Suppressor macrophage treated with lipopolysaccharide for 4 hours (primary cell): ENCODE measurements around the gene POLA2.
"Not testable (repeated sequence)": the region's sequence is repeated elsewhere in the genome, so short reads cannot be mapped to it uniquely, and the experiment has no call there.

Source experiments
- DNase-seq: peaks from one replicate; pipeline ENCODE4 v3.0.0-alpha.2; 2020

The POLA2 gene

GRCh38 chr11:65310215-65310614 is 48.5 kb downstream of the POLA2 start:
- DNase-seq = no peak

- no peak for DNase-seq
These were observed 49.0 kb downstream of the POLA2 start for GRCh38 chr11:65310736-65311135.

DNA sequence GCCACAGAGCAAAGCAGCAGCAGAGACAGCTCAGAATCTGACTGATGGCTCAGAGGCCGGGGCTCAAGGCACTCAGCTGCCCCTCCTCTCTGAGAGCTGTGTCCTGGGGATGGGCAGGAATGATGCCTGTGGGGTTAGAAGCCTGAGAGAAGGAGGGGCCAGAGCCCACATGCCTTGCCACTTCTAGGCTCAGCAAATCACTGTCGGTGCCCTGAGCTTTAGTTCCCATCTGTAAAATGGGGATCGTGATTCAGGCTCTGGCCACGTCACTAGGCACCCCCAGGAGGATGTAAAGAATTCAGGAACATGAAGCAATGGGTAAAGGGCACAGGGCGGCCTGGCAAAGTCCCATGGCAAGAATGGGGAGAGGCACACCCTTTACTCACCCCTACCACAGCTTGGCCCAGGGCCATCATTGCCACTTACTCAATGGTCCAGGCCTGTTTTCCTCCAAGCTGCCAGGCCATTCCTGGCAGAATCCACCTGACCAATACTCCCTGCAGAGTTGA is 49.5 kb downstream of the POLA2 start:
- peak; percentile 81 for DNase-seq

- DNase-seq = peak; percentile 95
These were observed 52.9 kb downstream of the POLA2 start, which contains the start of gene CDC42EP2 for GRCh38 chr11:65314501-65315203. Gene CDC42EP2, plus strand, starts transcription at chr11:65314866. Its CDS starts 6,033 bp downstream, at chr11:65320899.

DNA sequence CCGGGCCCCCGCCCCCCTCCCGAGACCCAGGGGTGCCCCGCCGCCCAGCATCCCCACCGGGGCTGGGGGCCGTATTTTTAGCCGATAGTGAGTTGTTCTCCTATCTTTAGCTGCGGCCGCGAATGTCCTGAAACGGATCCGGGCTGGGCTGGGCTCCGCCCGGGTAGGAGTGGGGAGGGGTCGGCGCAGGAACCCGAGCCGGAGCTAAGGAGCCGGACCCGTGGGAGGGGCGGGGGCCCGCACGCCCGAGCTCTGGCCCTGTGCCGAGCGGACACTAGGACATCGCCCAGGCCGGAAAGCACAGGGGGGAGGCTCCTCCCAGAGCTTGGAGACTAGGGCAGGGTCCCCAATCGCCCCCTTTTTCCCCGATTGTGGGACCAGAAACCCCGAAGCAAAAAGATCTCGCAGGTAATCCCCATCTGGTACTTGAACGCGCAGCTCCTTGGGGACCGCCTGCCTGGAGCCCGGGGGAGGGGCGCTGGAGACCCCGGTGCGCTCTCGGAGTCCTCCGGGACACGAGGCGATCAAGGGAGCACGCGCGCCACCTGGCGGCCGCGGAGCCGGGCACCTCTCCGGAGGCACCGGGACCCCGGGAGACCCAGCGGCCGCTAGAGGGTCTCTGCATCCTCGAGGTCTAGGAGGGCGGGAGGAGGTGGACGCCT is 53.6 kb downstream of the POLA2 start:
- DNase-seq = peak; percentile 83

GRCh38 chr11:65315866-65316226 is 54.1 kb downstream of the POLA2 start:
- no peak for DNase-seq

DNA sequence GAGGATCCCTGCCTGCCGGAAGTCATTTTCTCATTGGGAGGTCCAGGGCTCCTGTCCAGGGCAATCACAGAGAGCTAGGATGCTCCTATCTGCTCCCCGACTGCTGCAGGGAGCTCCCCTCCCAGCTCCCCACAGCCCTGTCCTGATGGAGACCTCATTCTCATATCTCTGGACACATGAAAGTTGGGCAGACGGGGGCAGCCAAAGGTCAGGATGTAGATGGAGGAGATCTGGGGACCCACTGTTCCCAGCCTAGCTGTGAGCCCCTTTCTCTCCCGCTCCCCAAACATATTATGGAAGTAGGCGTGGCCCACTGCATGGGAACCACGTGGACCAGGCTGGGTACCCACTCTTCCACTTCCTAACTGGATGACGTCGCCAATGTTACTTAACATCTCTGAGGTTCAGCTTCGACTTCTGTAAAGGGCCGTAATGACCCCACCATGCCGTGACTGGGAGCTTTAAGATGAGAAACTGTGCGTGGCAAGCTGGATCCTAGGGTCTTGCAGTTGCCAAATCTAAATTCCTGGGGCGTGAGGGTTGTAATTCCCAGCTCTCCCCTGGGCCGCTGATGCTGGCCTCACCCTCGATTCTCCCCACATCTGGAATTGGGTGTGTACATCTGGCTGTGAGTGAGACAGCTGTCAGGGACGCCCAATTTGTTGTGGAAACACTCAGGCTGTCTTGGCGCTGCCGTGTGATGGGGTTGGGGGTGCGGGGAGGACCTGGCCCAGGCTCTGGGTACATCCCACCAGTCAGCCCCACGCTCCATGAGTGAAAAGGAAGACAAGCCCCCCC is 54.7 kb downstream of the POLA2 start:
- DNase-seq = peak; percentile 86

GRCh38 chr11:65317025-65317786 is 55.4 kb downstream of the POLA2 start:
- no peak for DNase-seq

DNA sequence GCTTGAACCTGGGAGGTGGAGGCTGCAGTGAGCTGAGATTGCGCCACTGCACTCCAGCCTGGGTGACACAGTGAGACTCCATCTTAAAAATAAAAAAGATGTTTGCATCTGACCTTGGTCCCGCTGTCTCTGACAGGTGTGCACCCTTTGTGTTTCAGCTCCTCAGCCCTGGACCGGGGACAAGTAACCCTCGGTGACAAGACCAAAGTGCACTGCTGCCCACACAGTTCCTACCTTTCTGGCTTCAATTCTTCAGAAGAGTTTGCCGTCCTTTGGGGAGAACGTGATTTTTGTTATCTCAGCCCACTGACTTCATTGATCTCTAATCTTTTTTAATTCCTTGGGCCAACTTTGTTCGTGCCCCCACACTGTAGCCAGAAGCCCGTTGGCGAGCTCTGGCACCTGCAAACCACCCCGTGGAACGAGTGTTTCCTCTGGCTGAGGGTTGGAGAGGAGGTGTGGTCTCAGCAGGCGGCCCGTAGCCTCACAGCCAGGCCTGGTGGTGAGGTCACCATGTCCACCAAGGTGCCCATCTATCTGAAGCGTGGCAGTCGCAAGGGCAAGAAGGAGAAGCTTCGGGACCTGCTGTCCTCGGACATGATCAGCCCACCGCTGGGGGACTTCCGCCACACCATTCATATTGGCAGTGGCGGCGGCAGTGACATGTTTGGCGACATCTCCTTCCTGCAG is 58.8 kb downstream of the POLA2 start:
- no peak for DNase-seq

DNA sequence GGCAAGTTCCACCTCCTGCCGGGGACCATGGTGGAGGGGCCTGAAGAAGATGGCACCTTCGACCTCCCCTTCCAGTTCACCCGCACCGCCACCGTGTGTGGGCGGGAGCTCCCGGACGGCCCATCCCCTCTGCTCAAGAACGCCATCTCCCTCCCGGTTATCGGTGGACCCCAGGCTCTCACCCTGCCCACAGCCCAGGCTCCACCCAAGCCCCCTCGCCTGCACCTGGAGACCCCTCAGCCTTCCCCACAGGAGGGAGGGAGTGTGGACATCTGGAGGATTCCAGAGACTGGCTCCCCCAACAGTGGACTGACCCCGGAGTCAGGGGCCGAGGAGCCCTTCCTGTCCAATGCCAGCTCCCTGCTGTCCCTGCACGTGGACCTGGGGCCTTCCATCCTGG is 59.3 kb downstream of the POLA2 start:
- no peak for DNase-seq

GRCh38 chr11:65321828-65322485 is 60.2 kb downstream of the POLA2 start:
- no peak for DNase-seq

DNA sequence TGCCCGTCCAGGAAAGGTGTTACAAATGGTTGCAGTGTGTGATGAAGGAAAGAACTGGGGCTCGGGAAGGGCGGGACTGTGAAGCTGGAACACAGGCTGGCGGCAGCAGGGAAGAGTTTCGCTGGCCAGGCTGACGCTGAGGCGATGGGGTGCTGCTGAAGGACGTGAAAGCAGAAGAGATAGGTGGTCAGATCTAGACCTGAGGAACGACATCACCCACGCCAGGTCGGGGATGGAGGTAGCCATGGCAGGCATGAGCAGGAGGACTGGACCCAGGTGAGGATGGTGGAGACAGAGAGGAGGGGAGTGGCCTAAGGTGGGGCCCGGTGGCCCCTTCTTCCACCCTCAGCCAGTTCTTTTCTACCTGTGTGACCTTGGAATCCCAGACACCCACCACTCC is 62.1 kb downstream of the POLA2 start:
- no peak for DNase-seq

- no peak for DNase-seq
These were observed 63.7 kb downstream of the POLA2 start for GRCh38 chr11:65325435-65325834.

DNA sequence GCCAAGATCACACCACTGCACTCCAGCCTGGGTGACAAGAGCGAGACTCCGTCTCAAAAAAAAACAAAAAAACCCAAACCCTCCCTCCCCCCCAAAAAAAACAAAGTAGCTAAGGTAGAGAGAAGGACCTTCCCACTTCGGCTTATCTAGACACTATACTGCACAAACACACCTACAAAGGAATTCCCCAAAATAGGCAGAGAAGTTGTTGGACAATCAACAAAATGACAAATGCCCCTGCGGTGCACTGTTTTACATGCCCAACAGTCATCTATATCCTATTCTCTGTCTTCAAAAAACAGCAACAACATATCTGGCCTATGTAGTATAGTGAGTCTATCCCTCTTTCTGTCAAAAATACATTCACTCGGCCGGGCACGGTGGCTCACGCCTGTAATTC is 65.3 kb downstream of the POLA2 start:
- no peak for DNase-seq

DNA sequence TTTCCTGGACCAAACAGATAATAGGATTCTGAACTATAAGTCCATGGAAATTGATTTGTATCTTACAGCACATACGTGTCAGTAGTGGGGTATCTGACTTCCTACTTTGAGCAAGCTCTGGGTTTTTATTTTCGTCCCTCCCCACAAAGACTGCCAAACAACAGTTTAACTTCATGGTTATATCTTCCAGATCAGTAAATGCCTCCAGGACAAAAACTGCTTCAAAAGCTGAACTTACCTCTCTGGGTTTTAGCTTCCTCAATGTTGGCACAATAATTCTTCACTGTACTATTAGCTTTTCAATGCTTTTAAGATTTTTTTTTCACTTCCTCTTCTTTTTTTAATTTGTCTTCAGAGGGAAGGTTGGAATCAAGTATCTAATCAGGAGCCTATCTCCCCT is 67.7 kb downstream of the POLA2 start:
- no peak for DNase-seq

GRCh38 chr11:65329944-65330403 is 68.2 kb downstream of the POLA2 start:
- DNase-seq = peak; percentile 97

GRCh38 chr11:65330544-65330943 is 68.8 kb downstream of the POLA2 start:
- no peak for DNase-seq

GRCh38 chr11:65332591-65332990 is 70.8 kb downstream of the POLA2 start:
- not testable (repeated sequence) for DNase-seq

DNA sequence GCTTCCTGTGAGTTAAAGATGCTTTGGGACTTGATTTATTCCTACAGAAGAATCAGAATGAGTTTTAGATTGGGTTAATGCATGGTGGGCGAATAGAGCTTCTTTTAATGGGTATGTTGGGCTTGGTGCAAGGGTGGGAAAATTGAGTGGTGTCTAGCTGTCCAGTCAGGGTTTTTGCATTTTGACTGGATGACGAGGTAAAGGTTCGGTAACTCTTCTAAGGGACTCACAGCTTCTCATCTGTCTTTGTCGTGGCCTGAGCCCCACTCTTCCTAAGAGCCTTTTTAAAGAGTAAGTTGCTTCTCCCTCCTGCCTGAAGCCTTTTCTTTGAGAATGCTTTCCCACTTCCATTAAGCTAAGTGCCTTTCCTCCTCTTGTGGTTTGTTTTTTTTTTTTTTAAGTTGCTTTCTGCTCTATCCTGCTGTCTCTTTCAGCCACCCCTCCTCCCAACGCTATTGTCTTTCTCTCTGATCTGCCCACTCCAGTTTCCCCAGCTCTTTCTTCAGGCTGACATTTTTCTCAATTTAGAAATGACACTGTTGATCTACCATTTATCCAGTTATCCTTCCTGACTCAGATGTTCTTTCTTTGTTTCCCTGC is 73.0 kb downstream of the POLA2 start:
- no peak for DNase-seq

GRCh38 chr11:65338676-65339075 is 76.9 kb downstream of the POLA2 start:
- no peak for DNase-seq

- DNase-seq = no peak
These were observed 78.5 kb downstream of the POLA2 start for GRCh38 chr11:65340226-65340625.
